OCI-LY7 (cell line): ENCODE measurements around the gene TCERG1L.

Source experiments
- CTCF ChIP-seq: fragments of 200-600 bp; sonication (generic); conservative IDR thresholded peaks from 2 replicates; pipeline ENCODE4 v1.5.1; 2014; ENCODE audit warnings: mild to moderate bottlenecking, antibody characterized with exemption, low read length, moderate library complexity, mixed read lengths
- EZH2phosphoT487 ChIP-seq: fragments of 200-600 bp; sonication (generic); IDR thresholded peaks from 2 replicates; pipeline ENCODE4 v1.6.1; 2018; ENCODE audit warnings: low read depth, borderline replicate concordance, mild to moderate bottlenecking, mixed run types, antibody characterized with exemption, low read length, moderate library complexity, mixed read lengths

DNA sequence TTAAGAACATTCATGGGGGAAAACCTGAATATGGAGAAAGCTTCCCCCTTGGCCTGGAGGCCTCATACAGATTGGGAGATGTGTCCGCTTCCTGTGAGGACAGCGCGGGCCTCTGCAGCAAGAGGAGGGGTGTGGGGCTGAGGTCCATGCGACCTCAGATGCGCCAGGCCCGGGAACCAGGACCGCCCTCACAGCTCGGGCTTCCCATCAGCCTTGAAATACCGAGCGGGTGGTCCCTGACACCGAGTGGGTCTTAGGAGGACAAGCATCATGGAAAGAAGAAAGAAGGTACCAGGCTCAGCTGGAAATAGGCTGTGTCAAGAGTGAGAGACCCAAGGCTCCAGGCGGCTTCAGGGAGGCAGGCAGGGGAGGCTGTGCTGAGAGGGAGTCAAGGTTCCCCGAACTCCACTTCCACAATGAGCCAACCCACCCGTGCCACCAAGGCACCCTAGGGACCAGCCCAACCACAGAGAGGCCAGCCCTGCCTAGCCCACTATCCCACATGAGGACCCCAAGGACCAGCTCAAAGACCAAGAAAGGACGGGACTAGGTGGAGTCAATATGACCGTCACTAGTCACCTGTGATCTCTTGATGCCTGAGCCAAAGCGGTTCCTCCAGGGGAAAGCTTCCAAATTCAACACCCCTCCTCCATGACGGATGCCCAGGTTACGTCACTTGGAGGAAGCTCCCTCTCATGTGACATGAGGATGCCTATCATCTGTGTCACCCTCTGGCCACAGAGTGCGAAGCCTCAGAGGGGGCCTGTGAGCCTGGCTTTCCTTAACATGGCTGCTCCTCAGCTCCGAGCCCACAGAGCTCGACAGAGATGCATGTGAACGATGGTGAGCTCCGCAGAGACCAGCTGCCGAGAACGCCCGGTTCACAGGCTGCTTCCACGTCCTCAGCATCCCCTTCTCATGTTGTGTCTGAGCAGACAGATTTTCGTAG is 103.7 kb downstream of the TCERG1L start:
- no peak for TF ChIP-seq CTCF
- no peak for TF ChIP-seq EZH2phosphoT487
